Fibroblast of lung (primary cell): Measurements from ENCODE around the gene NPC1L1.

Source experiments
- CTCF ChIP-seq, 2 donors: IDR thresholded peaks in 1 of 2; conservative IDR thresholded peaks in 1 of 2; 1 replicate in 1 of 2; 2 replicates in 1 of 2; pipeline ENCODE4 v1.5.1; 2011 to 2012; ENCODE audit warnings: low read length in 2 of 2, control low read depth in 1 of 2, inconsistent platforms in 1 of 2, low read depth in 1 of 2, mild to moderate bottlenecking in 1 of 2
- EZH2 ChIP-seq: IDR thresholded peaks from 2 replicates; pipeline ENCODE4 v1.5.1; 2012; ENCODE audit warnings: low read length, control low read depth, mild to moderate bottlenecking; ENCODE audit errors: missing control alignments

GRCh38 chr7:44564606-44565005, 23.5 kb upstream of the NPC1L1 start:
- no peak for TF ChIP-seq CTCF (conservative IDR thresholded peaks at IDR 0.05 in 1 of 2, IDR thresholded peaks at IDR 0.05 in 1 of 2; ENCODE audit: low read depth in 1 of 2, low read length in 2 of 2)
- no peak for TF ChIP-seq EZH2
